Peyer's patch (tissue), 4 donors: ENCODE measurements around the gene A1BG.

Experiments
- CTCF ChIP-seq, 6 experiments: fragments of 450-650 bp in 4 of 6; fragments of 200-600 bp in 2 of 6; sonication (generic) in 1 of 6; IDR thresholded peaks; one replicate each; pipeline ENCODE4 v1.5.1; 2017 to 2019; ENCODE audit warnings: antibody characterized with exemption in 6 of 6, mild to moderate bottlenecking in 3 of 6, moderate library complexity in 1 of 6
- POLR2A ChIP-seq, 2 donors: fragments of 450-650 bp; IDR thresholded peaks; one replicate each; pipeline ENCODE4 v1.5.1; 2017; ENCODE audit warnings: antibody characterized with exemption in 2 of 2, mild to moderate bottlenecking in 2 of 2, moderate library complexity in 2 of 2

GRCh38 chr19:58330458-58330857 lies 22.8 kb downstream of the A1BG start:
- no peak for TF ChIP-seq CTCF (IDR thresholded peaks at IDR 0.05)
- no peak for TF ChIP-seq POLR2A (IDR thresholded peaks at IDR 0.05)
